GM18517 (cell line): Measurements from ENCODE around the gene FRMD8.
"Not testable (repeated sequence)": the region's sequence is repeated elsewhere in the genome, so short reads cannot be mapped to it uniquely, and the experiment has no call there.

Experiments
- ATAC-seq: cut with Tn5 transposase; IDR thresholded peaks from one replicate; pipeline ENCODE4 v1.9.1; 2021; ENCODE audit warnings: mild to moderate bottlenecking, moderate library complexity; ENCODE audit not compliant: unreplicated experiment

Gene FRMD8

DNA sequence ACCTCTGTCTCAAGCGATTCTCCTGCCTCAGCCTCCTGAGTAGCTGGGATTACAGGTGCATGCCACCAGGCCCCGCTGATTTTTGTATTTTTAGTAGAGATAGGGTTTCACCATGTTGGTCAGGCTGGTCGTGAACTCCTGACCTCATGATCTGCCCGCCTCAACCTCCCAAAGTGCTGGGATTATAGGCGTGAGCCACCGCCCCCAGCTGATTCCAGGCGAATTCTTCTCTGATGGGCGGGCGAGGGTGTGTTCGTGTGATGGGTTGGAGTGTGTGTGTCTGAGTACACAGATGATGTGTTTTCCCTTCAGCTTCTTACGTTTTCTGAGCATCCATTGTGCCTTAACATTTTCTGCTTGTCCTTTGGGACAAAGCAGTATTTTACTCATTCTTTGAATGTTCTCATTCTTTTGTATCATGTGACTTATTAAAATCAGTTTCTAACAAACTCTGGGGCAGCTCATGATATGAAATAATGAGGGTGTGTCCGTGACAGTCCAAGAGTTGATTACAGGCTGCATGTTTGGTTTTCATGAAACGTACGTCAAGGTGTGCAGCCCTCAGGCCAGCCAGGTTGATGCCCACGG is 26.7 kb downstream of the FRMD8 start:
- ATAC-seq = not testable (repeated sequence)

GRCh38 chr11:65414776-65415498 is 28.5 kb downstream of the FRMD8 start:
- ATAC-seq = no peak

DNA sequence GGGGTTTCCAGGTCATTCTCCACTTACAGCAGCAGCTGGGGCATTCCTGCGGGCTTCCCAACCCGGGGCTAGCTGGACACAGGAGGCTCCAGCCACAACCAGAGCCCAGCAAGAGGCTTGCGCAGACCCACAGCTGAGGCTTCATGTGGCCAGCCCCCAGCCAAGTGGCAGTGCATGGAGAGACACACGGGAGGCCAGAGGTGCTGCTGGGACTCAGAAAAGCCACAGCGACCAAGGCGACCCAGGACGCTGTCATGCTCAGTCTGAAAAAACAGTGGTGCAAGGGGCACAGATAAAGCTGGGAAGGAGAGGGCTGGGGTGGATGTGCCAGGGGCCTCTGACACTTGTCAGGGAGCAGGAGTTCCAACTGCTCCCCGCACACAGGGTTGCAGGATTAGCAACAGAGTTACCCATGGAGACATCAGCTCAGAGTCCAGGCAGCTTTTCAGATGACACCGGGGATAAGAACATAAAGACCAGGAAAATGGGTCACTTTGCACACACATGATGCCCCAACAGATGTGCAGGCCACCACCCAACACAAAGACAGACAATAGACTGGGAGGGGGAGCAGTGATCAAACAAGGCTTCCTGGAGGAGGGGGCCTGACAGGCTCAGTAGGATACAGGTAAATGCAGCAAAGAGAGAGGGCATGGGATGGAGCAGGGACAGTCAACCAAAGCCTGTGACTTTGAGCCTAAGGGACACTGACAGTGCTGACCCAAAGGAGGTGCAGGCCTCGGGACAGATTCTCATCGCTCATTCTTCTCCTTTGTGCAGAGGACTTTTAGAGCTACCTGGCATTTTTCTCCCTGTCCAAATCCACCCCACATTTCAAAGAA is 29.3 kb downstream of the FRMD8 start:
- ATAC-seq = no peak

DNA sequence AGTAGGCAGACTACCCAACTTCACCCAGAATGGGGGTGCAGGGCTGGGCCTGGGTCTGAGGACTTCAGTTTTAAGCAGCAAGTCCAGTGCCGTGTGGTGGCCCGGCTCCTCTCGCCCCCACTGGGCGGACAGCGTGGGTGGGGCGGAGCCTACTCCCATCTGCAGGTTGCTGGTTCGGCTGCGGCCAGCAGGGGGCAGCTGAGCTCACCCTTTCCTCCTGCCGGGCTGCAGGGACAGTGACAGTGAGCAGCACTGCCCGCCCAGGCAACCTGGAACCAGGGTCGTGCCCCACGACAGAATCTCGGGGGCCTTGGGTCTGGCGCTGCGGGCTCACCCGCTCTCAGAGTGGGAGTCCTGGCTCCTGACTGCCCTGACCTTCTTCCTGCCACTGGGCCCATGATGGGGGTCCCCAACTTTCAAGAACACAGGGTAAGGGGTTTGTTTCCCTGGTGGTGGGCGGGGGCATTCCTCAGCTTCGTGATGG is 29.9 kb downstream of the FRMD8 start:
- ATAC-seq = peak; percentile 29

GRCh38 chr11:65416841-65417701 is 30.6 kb downstream of the FRMD8 start:
- no peak for ATAC-seq

DNA sequence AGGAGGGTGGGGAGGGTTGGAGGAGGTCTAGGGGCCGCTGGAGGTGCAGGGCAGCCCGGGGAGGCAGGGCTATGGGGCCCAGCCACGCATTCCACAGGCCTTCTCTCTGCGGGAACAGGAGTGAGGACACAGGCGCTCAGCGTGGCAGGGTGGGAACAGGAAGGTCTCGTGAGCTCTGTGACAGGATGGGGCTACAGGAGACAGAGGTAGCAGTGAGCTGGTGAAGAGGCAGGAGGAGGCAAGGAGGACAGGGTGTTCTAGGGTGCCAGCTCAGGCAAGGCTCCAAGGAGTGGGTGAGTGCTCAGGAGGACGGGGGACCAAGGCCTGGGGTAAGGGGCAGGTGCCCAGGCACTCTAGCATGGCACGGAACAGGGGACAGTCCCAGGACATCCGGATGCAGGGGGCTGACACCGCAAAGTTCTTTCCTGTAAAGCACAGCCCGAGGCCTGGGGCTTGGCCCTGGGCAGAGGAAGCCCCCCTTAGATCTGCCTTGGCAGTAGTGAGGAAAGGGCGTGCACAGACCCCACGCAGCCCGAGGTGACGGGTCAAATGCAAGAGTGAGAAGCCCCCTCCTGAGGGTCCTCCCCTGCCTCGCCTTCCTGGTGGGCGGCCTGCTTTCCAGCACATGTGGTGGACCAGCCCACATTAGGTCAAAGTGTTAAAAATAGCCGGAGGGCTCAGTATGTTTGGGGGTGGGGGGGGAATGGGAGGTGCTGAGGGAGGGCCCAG is 31.4 kb downstream of the FRMD8 start:
- no peak for ATAC-seq

- ATAC-seq = no peak
These were observed 31.9 kb downstream of the FRMD8 start for GRCh38 chr11:65418431-65418680.

- peak; percentile 38 for ATAC-seq
These were observed 32.4 kb downstream of the FRMD8 start for GRCh38 chr11:65418681-65419459.

DNA sequence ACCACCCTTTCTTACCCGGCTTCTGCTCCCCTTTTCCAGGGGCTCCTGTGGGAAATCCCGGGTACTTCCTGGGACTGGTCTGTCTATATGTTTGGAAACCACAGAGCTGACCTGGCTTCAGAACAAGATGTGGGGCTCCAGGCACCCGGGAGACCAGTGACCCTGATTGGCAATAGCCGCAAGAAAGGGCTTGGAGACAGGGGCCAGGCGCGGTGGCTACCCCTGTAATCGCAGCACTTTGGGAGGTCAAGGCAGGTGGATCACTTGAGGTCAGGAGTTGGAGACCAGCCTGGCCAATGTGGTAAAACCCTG is 33.0 kb downstream of the FRMD8 start:
- no peak for ATAC-seq

DNA sequence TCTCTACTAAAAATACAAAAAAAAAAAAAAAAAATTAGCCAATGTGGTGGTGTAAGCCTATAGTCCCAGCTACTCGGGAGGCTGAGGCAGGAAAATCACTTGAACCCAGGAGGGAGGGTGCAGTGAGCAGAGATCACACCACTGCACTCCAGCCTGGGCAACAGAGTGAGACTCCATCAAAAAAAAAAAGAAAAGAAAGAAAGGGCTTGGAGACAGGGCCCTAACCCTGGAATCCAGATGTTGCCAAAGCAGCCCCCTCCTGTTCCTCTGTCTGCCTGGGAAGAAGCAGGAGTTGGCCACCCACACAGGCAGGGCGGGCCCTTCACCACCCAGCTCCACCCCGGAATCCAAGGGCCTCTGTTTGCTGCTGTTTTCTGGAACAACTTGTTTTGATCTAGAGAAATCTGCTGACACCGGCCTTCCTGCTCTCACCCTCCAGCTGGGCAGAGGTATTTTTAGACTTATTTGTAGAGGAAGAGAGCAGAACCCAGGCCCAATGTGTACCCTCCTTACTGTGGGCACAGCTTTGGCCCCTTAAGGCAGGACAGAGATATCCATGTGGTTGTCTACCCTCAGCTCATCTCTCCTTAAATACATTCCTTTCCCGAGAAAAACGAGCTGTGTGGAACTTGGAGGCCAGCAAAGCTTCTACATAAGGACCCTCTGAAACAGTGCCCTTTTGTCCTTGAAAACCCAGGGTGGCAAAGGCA is 33.5 kb downstream of the FRMD8 start:
- ATAC-seq = no peak

DNA sequence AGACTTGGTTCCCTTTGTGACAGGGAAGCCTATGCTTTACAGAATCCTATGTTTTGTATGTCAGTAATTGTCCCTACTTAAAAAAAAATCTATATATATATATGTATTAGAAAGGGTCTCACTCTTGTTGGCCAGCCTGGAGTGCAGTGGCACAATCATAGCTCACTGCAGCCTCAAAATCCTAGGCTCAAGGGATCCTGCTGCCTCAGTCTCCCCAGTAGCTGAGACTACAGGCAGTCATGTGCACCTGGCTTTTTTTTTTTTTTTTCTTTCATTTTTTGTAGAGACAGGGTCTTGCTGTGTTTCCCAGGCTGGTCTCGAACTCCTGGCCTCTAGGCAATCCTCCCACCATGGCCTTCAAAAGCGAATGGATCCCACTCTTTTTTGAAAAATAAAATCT is 34.1 kb downstream of the FRMD8 start:
- no peak for ATAC-seq

DNA sequence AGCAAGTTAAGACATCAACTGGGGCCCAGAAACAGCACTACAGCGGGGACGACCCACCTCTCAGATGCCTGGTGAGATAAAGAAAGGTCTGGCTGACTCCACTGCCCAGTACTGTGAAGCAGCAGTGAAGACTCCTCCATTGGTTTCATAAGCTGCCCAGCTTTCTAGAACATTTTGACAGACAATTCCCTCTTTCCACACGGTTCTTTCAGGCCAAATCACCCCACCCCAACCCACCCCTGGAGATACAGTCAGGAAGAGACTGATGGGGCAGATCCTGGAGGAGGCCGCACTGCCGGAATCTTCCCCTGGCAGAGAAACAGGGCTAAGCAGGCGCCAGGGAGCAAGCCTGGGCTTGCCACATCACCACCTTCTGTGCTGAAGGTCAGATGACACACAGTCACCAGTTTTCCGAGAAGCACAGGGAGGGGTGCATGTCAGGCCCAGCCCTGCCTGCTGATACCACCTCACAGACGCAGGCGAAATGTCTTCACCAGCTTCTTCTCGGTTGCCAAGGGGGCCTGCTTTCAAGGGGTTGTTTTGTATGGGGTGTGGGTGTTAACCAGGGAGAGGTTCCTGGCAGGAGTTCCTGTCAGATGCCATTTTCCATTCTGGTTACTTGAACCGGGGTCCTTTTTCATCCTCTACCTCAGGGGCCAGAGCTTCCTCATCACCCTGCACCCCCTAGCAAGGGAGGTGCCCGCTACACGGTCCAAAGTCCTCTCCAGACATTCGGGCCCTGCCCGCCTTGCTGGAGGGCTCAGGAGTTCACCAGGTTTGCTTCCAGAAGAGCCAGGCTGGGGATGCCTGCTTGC is 34.7 kb downstream of the FRMD8 start:
- ATAC-seq = no peak

- ATAC-seq = no peak
These were observed 35.6 kb downstream of the FRMD8 start for GRCh38 chr11:65421794-65422632.

DNA sequence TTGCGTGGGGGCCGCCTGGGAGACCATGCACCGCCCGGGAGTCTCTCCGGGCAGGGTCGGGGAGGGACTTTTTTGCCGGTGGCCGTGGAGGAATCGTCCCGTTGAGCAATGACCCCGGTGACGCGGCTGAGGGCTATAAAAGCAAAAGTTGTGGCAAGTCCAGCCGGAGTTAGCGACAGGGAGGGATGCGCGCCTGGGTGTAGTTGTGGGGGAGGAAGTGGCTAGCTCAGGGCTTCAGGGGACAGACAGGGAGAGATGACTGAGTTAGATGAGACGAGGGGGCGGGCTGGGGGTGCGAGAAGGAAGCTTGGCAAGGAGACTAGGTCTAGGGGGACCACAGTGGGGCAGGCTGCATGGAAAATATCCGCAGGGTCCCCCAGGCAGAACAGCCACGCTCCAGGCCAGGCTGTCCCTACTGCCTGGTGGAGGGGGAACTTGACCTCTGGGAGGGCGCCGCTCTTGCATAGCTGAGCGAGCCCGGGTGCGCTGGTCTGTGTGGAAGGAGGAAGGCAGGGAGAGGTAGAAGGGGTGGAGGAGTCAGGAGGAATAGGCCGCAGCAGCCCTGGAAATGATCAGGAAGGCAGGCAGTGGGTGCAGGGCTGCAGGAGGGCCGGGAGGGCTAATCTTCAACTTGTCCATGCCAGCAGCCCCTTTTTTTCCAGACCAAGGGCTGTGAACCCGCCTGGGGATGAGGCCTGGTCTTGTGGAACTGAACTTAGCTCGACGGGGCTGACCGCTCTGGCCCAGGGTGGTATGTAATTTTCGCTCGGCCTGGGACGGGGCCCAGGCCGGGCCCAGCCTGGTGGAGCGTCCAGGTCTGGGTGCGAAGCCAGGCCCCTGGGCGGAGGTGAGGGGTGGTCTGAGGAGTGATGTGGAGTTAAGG is 36.4 kb downstream of the FRMD8 start, which contains the start of gene NEAT1:
TSS of gene NEAT1 (plus strand) at position 166 of the 883 bp plus-strand sequence.
- no peak for ATAC-seq

DNA sequence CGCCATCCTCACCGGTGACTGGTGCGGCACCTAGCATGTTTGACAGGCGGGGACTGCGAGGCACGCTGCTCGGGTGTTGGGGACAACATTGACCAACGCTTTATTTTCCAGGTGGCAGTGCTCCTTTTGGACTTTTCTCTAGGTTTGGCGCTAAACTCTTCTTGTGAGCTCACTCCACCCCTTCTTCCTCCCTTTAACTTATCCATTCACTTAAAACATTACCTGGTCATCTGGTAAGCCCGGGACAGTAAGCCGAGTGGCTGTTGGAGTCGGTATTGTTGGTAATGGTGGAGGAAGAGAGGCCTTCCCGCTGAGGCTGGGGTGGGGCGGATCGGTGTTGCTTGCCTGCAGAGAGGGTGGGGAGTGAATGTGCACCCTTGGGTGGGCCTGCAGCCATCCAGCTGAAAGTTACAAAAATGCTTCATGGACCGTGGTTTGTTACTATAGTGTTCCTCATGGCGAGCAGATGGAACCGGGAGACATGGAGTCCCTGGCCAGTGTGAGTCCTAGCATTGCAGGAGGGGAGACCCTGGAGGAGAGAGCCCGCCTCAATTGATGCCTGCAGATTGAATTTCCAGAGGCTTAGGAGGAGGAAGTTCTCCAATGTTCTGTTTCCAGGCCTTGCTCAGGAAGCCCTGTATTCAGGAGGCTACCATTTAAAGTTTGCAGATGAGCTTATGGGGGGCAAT is 37.2 kb downstream of the FRMD8 start:
- no peak for ATAC-seq
